K562 (cell line): ENCODE data around the gene RHOC. TPM values are rescaled to one million over a fixed set of nuclear protein-coding genes. Genes with fewer than 3 reads are reported as not detected.
"Not testable (repeated sequence)": the region's sequence is repeated elsewhere in the genome, so short reads cannot be mapped to it uniquely, and the experiment has no call there.

ENCODE experiments used
- ATAC-seq: fragments of 200-7000 bp; cut with Tn5 transposase; 3 replicates; pipeline ENCODE4 v1.9.1; 2020; ENCODE audit warnings: moderate library complexity
- BruUV-seq: library from RNA; stranded (reverse); fragments of 400-500 nt; replicated peaks from 2 replicates; lab custom pipeline; 2021; lab: Mats Ljungman, UMichigan
- CTCF ChIA-PET: fragments of 300-600 bp; formaldehyde crosslinking; extraction: SDS; loops from one replicate; lab custom pipeline; 2021; ENCODE audit warnings: low intra/inter-chr PET ratio; lab: Yijun Ruan, JAX
- POLR2A ChIA-PET: fragments of 300-600, 350-650 bp; sonication (Branson Sonifier 250); formaldehyde crosslinking; extraction: SDS; loops from one replicate; lab custom pipeline; 2021; ENCODE audit warnings: antibody characterized with exemption, inconsistent platforms; lab: Yijun Ruan, JAX
- DNase-seq, 4 experiments: peaks; one replicate each; pipeline versions ENCODE4 v3.0.0 to v3.0.0-alpha.2; 2011 to 2018; ENCODE audit warnings: low spot score in 3 of 4, mixed read lengths in 3 of 4; ENCODE audit errors: extremely low read depth in 1 of 4
- FAIRE-seq: peaks from 2 replicates; lab custom pipeline; 2011; peaks lifted over from hg19 to GRCh38; lab: Jason Lieb, UNC
- H2AFZ ChIP-seq: 2 replicates; pipeline ENCODE4 v1.6.0; 2011; ENCODE audit warnings: low read depth, low read length, control low read depth, inconsistent platforms
- H3K27ac ChIP-seq: fragments of 200-600 bp; 3 replicates; pipeline ENCODE4 v1.8.0; 2011; ENCODE audit warnings: low read depth, mild to moderate bottlenecking, control low read depth, inconsistent platforms, low read length, moderate library complexity, mixed read lengths; ENCODE audit errors: extremely low read depth
- H3K27me3 ChIP-seq, 2 experiments: fragments of 300-600 bp in 1 of 2; 2 replicates in 1 of 2; 3 replicates in 1 of 2; pipeline versions ENCODE4 v1.6.0 to v1.8.0; 2011; ENCODE audit warnings: inconsistent platforms in 2 of 2, low read length in 2 of 2, mild to moderate bottlenecking in 1 of 2, mixed read lengths in 1 of 2, moderate library complexity in 1 of 2; ENCODE audit not compliant: control insufficient read depth in 2 of 2, insufficient read depth in 2 of 2
- H3K36me3 ChIP-seq: fragments of 300-600 bp; 3 replicates; pipeline ENCODE4 v1.8.0; 2011; ENCODE audit warnings: mild to moderate bottlenecking, low read length, inconsistent platforms; ENCODE audit not compliant: control insufficient read depth, insufficient read depth
- H3K4me1 ChIP-seq, 2 experiments: fragments of 200-600 bp in 1 of 2; replicated peaks in 1 of 2; 2 replicates in 1 of 2; 3 replicates in 1 of 2; pipeline versions ENCODE4 v1.5.1 to v1.8.0; 2011; ENCODE audit warnings: inconsistent platforms in 2 of 2, low read length in 2 of 2, mild to moderate bottlenecking in 1 of 2, mixed read lengths in 1 of 2, moderate library complexity in 1 of 2; ENCODE audit not compliant: control insufficient read depth in 2 of 2, insufficient read depth in 2 of 2
- H3K4me2 ChIP-seq: 2 replicates; pipeline ENCODE4 v1.6.1; 2011; ENCODE audit warnings: low read length, control low read depth, inconsistent platforms, mixed read lengths; ENCODE audit not compliant: insufficient read depth
- H3K4me3 ChIP-seq: fragments of 200-600 bp; sonication (generic), shearing (Covaris generic); 2 replicates; pipeline ENCODE4 v1.5.1; 2016; ENCODE audit warnings: control low read depth, inconsistent platforms
- H3K79me2 ChIP-seq: fragments of 200-600 bp; 3 replicates; pipeline ENCODE4 v1.8.0; 2011; ENCODE audit warnings: low read length, inconsistent platforms; ENCODE audit not compliant: control insufficient read depth, insufficient read depth
- H3K9ac ChIP-seq, 2 experiments: 2 replicates each; pipeline versions ENCODE4 v1.6.0 to v1.6.1; 2011; ENCODE audit warnings: low read depth in 2 of 2, low read length in 2 of 2, control low read depth in 1 of 2, inconsistent platforms in 1 of 2, mild to moderate bottlenecking in 1 of 2, mixed read lengths in 1 of 2; ENCODE audit not compliant: insufficient read depth in 1 of 2
- H3K9me1 ChIP-seq: one replicate; pipeline ENCODE4 v1.6.0; 2011; ENCODE audit warnings: inconsistent platforms, mild to moderate bottlenecking, low read length, moderate library complexity; ENCODE audit not compliant: control insufficient read depth, insufficient read depth
- H3K9me3 ChIP-seq: replicated peaks from 2 replicates; pipeline ENCODE4 v1.5.1; 2011; ENCODE audit warnings: low read depth, low read length, inconsistent platforms; ENCODE audit not compliant: control insufficient read depth, insufficient read depth
- H4K20me1 ChIP-seq: replicated peaks from 2 replicates; pipeline ENCODE4 v1.6.1; 2011; ENCODE audit warnings: low read length, inconsistent platforms, mixed read lengths; ENCODE audit not compliant: control insufficient read depth, insufficient read depth
- ARID1B ChIP-seq: fragments of 450-650 bp; IDR thresholded peaks from 2 replicates; pipeline ENCODE4 v1.6.1; 2016; ENCODE audit warnings: antibody characterized with exemption, mild to moderate bottlenecking, inconsistent platforms
- CBFA2T2 ChIP-seq: fragments of 450-650 bp; conservative IDR thresholded peaks from 2 replicates; pipeline ENCODE4 v1.6.1; 2017; ENCODE audit warnings: mild to moderate bottlenecking
- CBFA2T3 ChIP-seq: fragments of 450-650 bp; IDR thresholded peaks from 2 replicates; pipeline ENCODE4 v1.6.1; 2017
- FOXA3 ChIP-seq, 2 experiments: fragments of 450-650 bp in 1 of 2; sonication (generic) in 1 of 2; formaldehyde crosslinking; IDR thresholded peaks in 1 of 2; conservative IDR thresholded peaks in 1 of 2; 2 replicates each; pipeline versions ENCODE4 v1.4.0 to v1.8.0; 2020 to 2022; ENCODE audit warnings: mild to moderate bottlenecking in 2 of 2, missing genetic modification reagents in 1 of 2
- ID3 ChIP-seq, 2 experiments: fragments of 250-450 bp in 1 of 2; fragments of 450-650 bp in 1 of 2; sonication (Bioruptor Pico) in 1 of 2; IDR thresholded peaks; 2 replicates each; pipeline versions ENCODE4 v1.6.1 to v1.8.0; 2016 to 2021; ENCODE audit warnings: mild to moderate bottlenecking in 2 of 2, moderate library complexity in 2 of 2, missing compliant biosample characterization in 1 of 2, missing genetic modification characterization in 1 of 2
- MAX ChIP-seq: sonication (generic); formaldehyde crosslinking; IDR thresholded peaks from 2 replicates; pipeline ENCODE4 v1.9.0; 2022; ENCODE audit warnings: mild to moderate bottlenecking, missing genetic modification reagents
- MNT ChIP-seq, 2 experiments: fragments of 450-650 bp; conservative IDR thresholded peaks; 2 replicates each; pipeline ENCODE4 v1.6.1; 2017; ENCODE audit warnings: mild to moderate bottlenecking in 2 of 2, moderate library complexity in 2 of 2
- MTA2 ChIP-seq: fragments of 450-650 bp; IDR thresholded peaks from 2 replicates; pipeline ENCODE4 v1.6.1; 2016; ENCODE audit warnings: low read depth
- NCOR1 ChIP-seq: fragments of 450-650 bp; IDR thresholded peaks from 2 replicates; pipeline ENCODE4 v1.6.1; 2016; ENCODE audit warnings: mild to moderate bottlenecking, moderate library complexity
- SMARCA4 ChIP-seq: fragments of 450-650 bp; IDR thresholded peaks from 2 replicates; pipeline ENCODE4 v1.6.1; 2016
- TAL1 ChIP-seq: fragments of 450-650 bp; IDR thresholded peaks from 2 replicates; pipeline ENCODE4 v1.6.1; 2016; ENCODE audit warnings: mild to moderate bottlenecking
- TCF3 ChIP-seq: sonication (generic); formaldehyde crosslinking; IDR thresholded peaks from 2 replicates; pipeline ENCODE4 v1.4.0; 2020; ENCODE audit warnings: mild to moderate bottlenecking, missing genetic modification reagents
- TEAD4 ChIP-seq, 2 experiments: sonication (generic) in 1 of 2; formaldehyde crosslinking in 1 of 2; IDR thresholded peaks; 2 replicates each; pipeline versions ENCODE4 v1.6.1 to v1.8.0; 2012 to 2022; ENCODE audit warnings: borderline replicate concordance in 1 of 2, inconsistent platforms in 1 of 2, low read length in 1 of 2, mild to moderate bottlenecking in 1 of 2, missing genetic modification reagents in 1 of 2
- TRIM24 ChIP-seq, 2 experiments: fragments of 450-650 bp; IDR thresholded peaks; 2 replicates each; pipeline ENCODE4 v1.6.1; 2016
- WGBS: fragments of 100-300 bp; shearing (Covaris generic); methylation state at CpG from one replicate; pipeline ENCODE4 v1.1.6; 2016; ENCODE audit warnings: low coverage, mixed read lengths; ENCODE audit not compliant: insufficient coverage; ENCODE audit errors: missing lambda C conversion rate; 5-methylcytosine and 5-hydroxymethylcytosine counted together
- in situ Hi-C: fragments of 300-500 bp; cut with MboI; formaldehyde crosslinking; loops from 4 replicates; pipeline ENCODE4 v1.15.0; 2018; ENCODE audit warnings: inconsistent platforms, mixed read lengths
- intact Hi-C: fragments of 100-400 bp; cut with micrococcal nuclease; formaldehyde crosslinking; loops from 2 replicates; pipeline ENCODE4 v1.14.2; 2022
- polyA plus RNA-seq, 8 experiments: library from polyadenylated mRNA; depleted of rRNA in 4 of 8; stranded (reverse) in 5 of 8; unstranded in 3 of 8; fragments of >200 nt; fragmentation: Nextera tagmentation in 2 of 8; fragmentation: Illumina TruSeq in 1 of 8; extraction: Ambion mirVana in 2 of 8; extraction: Trizol in 1 of 8; gene quantifications; 2 replicates each; pipeline versions ENCODE4 v1.2.1 to v1.2.3, GENCODE V29; 2011 to 2014; ENCODE audit warnings: inconsistent platforms in 1 of 8, missing spikeins in 1 of 8
- total RNA-seq, 7 experiments: library from RNA; depleted of rRNA in 6 of 7; stranded (reverse); fragments of >200 nt in 6 of 7; fragmentation: Illumina TruSeq in 2 of 7; extraction: Trizol in 2 of 7; gene quantifications; 2 replicates each; pipeline versions ENCODE4 v1.2.1 to v1.2.3, GENCODE V29; 2011 to 2021; ENCODE audit warnings: low replicate concordance in 1 of 7

The RHOC gene
- total and polyA plus RNA-seq, 9 of the 15 experiments (the other 6 are each of a cell fraction or from before 2014, with no cell fraction given) = 35.2 to 364 (median 204) TPM

GRCh38 chr1:112729011-112729410 lies 22.1 kb upstream of the RHOC start:
- H4K20me1 ChIP-seq; H3K27ac ChIP-seq; BruUV-seq; DNase-seq; H3K9ac ChIP-seq; H3K79me2 ChIP-seq; H3K9me3 ChIP-seq; H3K4me3 ChIP-seq; CTCF ChIA-PET; POLR2A ChIA-PET; H3K9me1 ChIP-seq; intact Hi-C loops; H2AFZ ChIP-seq; H3K4me2 ChIP-seq; in situ Hi-C loops; H3K36me3 ChIP-seq; FAIRE-seq; ATAC-seq; H3K4me1 ChIP-seq; TF ChIP-seq ID3 (CRISPR knock-in tag; IDR thresholded peaks at IDR 0.05); TEAD4 (CRISPR knock-in tag; IDR thresholded peaks at IDR 0.05; ENCODE audit: borderline replicate concordance): not testable (repeated sequence)
- 6% methylated on average over 2 of the region's 3 CpGs for WGBS
- TF ChIP-seq FOXA3 (CRISPR knock-in tag; conservative IDR thresholded peaks at IDR 0.05 in 1 of 2, IDR thresholded peaks at IDR 0.05 in 1 of 2) = 0 out of 4 replicates have a peak, but pooled peaks of 1 of the 2 experiments have one; percentile 41
- TF ChIP-seq CBFA2T3 = peak; percentile 83
- TF ChIP-seq TCF3 (CRISPR knock-in tag) = peak; percentile 76
- TF ChIP-seq MNT (conservative IDR thresholded peaks at IDR 0.05) = peak in 1 of 2 experiments; percentile 35; a peak in 1 of 4 replicates
- peak; percentile 74 for TF ChIP-seq TAL1
- peak; percentile 54 for TF ChIP-seq ARID1B
- TF ChIP-seq ID3 (tag; IDR thresholded peaks at IDR 0.05) = peak; percentile 65; the same call in 1 of the 2 replicates
- TF ChIP-seq TEAD4 (IDR thresholded peaks at IDR 0.05; ENCODE audit: low read length) = 0 out of 2 replicates have a peak, but pooled peaks have one; percentile 21
- TF ChIP-seq MTA2 = 0 out of 2 replicates have a peak, but pooled peaks have one; percentile 14
- TF ChIP-seq CBFA2T2 = peak; percentile 81
- TF ChIP-seq MAX = peak; percentile 72
- peak; percentile 53 for TF ChIP-seq NCOR1
- 0 out of 4 replicates have a peak, but pooled peaks of 1 of the 2 experiments have one; percentile 21 for TF ChIP-seq TRIM24 (IDR thresholded peaks at IDR 0.05)
- 0 out of 2 replicates have a peak, but pooled peaks have one; percentile 26 for TF ChIP-seq SMARCA4
- H3K27me3 ChIP-seq = peaks cover 13 to 29% of the 10 kb centered on the region in 2 experiments; a peak in 4 of 5 replicates
